HG03280 (cell line): ENCODE measurements around the gene KIAA2012.
"Not testable (repeated sequence)": the region's sequence is repeated elsewhere in the genome, so short reads cannot be mapped to it uniquely, and the experiment has no call there.

Source experiments
- ATAC-seq: cut with Tn5 transposase; IDR thresholded peaks from one replicate; pipeline ENCODE4 v1.9.1; 2021; ENCODE audit warnings: mild to moderate bottlenecking, moderate library complexity; ENCODE audit not compliant: unreplicated experiment

The KIAA2012 gene

DNA sequence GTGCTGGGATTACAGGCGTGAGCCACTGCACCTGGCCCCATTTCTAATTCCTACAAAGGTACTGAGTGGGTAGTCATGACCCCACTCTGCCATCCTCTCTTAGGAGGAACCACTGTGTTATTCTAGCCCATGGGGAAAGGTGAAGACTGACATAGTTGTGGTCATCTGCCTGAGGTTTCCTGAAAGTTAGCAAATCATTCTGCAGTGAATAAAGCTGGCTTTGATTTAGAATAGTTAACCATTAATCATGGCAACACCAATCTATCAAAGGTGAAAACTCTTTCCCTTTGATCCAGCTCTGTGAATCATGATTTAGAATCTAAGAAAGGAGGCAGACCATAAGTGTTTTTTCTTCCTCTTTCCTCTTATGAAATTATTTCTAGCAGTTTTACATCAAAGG lies 114.5 kb downstream of the KIAA2012 start:
- ATAC-seq: no peak

- ATAC-seq: no peak
Measured at GRCh38 chr2:202193305-202193704, 120.2 kb downstream of the KIAA2012 start.

- ATAC-seq: no peak
Measured at GRCh38 chr2:202193881-202194353, 120.9 kb downstream of the KIAA2012 start.

DNA sequence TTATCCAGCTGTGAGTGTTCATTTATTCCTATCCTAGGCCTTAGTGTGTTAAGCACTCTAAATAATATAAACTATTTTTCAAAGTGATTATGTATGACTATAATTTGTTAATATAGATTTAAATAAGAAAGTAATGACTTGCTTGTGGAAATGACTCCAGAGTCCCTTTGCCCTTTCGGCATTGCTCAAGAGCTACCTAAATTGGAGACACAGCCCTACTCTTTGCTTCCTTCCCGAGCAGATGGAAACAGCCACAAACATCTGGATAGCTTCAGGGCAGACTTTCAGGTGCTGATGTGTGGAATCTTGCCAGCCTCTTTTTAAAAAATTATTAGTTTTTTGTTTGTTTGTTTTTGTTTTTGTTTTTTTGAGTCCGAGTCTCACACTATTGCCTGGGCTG lies 121.4 kb downstream of the KIAA2012 start:
- ATAC-seq: no peak

DNA sequence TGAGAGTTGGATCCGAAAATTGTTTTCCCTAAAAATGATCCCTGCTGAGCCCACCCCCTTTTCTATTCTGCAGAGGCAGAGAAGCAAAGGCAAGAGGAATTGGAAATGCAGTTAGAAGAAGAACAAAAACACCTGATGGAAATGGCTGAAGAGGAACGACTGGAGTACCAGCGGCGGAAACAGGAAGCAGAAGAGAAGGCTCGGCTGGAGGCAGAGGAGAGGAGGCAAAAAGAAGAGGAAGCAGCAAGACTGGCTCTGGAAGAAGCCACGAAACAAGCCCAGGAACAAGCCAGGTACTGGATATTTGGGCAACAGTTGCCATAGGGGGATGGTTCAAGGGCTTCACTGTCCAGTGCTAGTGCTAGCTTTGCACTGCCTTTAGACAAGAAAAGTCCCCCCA lies 123.7 kb downstream of the KIAA2012 start:
- no peak for ATAC-seq

DNA sequence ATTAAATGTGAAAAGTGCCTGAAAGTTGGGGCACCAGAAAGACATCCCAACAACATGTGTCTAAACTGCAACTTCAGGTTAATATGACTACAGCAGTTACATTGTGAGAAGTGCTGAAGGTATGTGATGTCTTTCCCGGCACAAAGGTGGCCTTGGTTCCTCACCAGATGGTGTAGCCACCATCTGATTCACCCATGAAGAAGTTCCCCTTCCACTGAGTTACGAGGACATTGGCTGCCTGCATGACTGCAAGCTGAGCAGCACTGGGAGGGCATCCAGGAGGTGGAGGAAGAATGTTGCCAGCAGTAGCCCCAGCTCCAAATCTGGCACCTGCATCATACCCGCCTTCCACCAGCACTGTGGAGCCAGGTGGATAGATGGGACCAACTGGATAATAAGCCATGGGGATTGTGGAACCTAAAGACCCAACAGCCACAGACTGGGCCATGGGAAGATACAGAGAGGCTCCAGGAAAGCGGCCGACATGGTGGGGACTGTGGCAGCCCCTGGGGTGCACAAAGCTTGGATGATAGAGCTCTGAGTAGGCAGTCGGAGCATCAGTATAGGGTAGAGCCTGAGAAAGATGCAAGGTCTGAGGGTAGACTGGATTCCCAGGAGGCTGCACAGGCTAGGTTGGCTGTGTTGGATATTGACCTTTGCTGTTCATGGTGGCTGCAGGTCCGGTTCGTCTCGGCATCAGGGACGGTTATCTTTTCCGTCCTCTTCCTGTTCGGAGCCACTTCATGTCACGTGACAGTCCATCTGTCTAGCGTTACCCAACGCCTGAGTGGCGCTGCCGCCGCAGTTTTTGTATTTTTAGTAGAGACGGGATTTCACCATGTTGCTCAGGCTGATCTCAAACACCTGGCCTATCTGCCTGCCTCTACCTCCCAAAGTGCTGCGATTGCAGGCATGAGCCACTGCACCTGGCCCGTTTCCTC lies 128.4 kb downstream of the KIAA2012 start:
- ATAC-seq: no peak

DNA sequence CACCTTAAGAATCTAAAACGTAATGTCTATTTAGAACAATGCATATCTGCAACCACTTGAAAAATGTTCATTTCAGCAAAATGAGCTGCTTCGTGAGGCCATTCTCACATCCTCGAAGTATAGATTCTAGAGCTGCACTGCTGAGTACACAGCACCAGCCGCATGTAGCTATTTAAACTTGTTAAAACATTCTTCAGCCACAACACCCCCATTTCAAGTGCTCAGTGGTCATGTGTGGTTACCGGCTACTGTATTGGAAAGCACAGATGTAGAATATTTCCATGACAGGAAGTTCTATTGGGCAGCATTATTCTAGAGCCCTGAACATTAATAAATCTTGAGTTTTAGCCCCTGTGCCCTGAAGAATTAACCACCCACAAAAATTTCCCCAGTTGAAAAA lies 130.3 kb downstream of the KIAA2012 start:
- ATAC-seq: no peak

- no peak for ATAC-seq
Measured at GRCh38 chr2:202204855-202205254, 131.8 kb downstream of the KIAA2012 start.

DNA sequence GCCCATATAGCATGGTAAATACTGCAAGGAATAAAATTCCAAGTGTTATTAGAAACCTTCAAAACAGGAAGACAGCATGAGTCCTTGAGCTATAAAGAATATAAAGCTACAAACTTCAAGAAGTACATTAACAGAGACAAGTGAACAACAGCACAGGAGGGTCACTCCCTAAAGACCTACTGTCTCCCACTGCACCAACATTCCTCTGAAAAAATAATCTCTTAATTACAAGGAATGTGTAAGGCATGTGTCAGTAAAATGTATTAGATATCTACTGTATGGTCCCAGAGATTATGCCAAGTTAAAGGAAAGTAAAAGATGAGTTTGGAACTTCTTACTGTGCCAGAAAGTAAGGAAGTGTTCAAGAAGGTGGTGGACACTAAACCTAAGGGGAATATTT lies 135.5 kb downstream of the KIAA2012 start:
- ATAC-seq: no peak

DNA sequence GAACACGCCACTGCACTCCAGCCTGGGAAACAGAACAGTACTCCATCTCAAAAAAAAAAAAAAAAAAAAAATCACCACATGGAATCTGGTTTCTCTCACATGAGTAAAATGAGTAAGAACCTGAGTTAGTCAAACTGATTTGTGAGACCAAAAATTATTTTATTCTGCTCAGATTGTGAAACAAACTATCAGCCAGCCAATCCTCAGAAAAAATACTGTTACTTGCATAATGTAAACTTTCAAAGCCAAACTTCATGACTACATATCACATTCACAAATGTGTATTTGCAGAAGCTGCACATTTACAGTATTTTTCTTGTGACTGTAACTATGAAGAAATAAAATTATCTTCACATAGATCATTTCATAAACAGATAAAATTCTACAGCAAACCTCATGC lies 142.1 kb downstream of the KIAA2012 start:
- ATAC-seq: no peak

DNA sequence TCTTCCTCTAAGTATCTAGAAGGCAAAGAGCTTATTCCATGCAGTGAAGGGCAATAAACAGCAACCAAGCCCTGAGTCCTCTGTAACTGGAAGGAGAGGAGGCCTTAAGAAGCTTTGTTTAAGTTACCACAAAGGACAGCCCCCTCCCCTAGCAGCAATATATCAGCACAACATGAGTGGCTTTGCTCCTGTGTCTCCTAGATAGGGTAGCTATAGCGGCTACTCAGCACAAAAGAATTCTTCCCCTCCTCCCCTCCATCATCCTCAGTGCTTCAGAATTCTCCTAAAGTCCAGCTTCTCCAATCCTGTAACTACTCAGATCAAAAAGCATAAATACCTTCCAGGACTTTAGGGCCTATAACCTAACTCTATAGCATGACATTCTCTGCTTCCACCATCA lies 148.8 kb downstream of the KIAA2012 start:
- no peak for ATAC-seq

GRCh38 chr2:202237787-202238233 lies 164.8 kb downstream of the KIAA2012 start:
- peak; percentile 34 for ATAC-seq

DNA sequence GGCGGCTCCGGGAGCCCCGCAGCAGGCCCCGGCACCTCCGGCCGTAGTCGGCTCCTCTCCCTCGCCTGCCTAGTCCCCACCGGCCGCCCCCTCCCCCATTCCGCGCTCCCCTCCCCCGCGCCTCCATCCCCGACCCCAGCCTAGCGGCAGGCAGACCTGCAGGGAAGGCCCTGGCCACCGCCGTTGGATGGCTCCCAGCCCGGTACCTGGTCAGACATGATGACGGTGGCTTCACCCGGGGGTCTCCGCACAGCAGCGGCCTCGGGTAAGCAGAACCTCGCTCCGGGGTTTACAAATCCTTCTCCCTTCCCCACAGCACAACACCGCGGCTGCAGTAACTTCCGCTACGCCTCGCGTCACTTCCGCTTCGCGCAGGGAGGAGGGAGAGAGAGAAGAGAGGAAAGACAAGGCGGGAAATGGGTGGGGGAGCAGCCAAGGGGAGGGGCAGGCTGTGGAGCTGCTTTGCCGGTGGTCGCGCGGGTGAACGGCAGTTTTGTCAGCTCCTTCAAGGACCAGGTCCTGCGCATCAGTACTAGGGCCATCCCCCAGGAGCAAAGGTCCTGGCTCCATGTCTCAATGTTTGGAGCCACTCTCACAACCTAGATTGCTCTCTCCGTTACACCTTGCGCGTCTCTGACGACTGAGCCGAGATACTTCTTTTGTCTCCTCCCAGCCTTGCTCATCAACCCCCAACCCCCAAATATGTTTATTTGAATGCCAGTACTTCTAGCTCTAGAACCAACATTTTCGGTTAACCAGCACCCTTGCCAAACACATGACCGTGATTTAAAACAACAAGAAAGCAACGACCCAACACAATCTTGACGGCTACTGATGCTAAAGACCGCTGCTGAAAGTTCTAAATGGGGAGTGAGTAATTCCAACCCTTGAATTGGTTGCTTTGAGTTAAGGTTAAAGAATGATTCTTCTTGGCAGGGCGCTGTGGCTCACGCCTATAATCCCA lies 165.5 kb downstream of the KIAA2012 start, which contains the start of gene SUMO1:
Gene SUMO1, minus strand, starts transcription at position 364 of the 964 bp plus-strand sequence. Its CDS starts 146 bp downstream, at position 218.
- peak; percentile 95 for ATAC-seq

GRCh38 chr2:202247710-202248109 lies 174.7 kb downstream of the KIAA2012 start:
- not testable (repeated sequence) for ATAC-seq

DNA sequence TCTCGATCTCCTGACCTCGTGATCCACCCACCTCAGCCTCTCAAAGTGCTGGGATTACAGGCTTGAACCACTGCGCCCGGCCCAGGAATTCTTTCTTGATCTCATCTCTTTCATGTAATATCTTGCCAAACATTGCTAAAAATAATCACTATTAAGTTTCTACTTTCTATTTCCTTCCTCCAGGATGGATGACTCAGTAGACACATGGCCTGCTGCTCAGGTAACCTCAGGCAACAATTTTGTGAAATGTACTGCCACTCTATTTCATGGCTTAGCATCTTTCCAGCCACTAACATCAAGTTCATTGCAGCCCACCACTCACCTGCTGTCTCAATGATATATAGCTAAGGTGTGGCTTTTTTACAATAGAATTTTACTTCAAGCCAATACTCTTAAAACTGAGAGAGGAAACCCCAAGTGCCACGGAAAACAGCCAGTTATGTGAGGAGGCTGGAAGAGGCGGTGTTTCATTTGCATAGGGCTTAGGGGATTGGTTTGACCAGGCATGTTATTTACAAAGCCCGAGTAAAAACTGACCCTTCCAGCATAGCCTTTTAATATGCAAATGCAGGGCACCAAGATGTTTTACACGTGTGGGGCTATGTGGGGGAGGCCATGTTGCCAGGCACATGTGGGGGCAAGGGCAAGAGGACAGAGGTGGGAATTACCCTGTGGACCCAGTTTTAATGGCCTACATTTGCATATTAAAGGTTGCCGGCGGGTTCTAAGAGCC lies 176.6 kb downstream of the KIAA2012 start:
- ATAC-seq: no peak

- ATAC-seq: no peak
Measured at GRCh38 chr2:202251494-202251893, 178.4 kb downstream of the KIAA2012 start.
